Measurements from ENCODE around the gene VN1R5. TPM values are rescaled to one million over a fixed set of nuclear protein-coding genes. Genes with fewer than 3 reads are reported as not detected.

VN1R5 gene
- total RNA-seq, 1 donor from 2014 or later: not detected

GRCh38 chr1:247298124-247298481, 42.2 kb downstream of the VN1R5 start:
- H3K27me3 ChIP-seq (ENCODE audit: control insufficient read depth, insufficient read depth, low read length): no peaks in the 10 kb centered on the region
- TF ChIP-seq, protein P1, sequence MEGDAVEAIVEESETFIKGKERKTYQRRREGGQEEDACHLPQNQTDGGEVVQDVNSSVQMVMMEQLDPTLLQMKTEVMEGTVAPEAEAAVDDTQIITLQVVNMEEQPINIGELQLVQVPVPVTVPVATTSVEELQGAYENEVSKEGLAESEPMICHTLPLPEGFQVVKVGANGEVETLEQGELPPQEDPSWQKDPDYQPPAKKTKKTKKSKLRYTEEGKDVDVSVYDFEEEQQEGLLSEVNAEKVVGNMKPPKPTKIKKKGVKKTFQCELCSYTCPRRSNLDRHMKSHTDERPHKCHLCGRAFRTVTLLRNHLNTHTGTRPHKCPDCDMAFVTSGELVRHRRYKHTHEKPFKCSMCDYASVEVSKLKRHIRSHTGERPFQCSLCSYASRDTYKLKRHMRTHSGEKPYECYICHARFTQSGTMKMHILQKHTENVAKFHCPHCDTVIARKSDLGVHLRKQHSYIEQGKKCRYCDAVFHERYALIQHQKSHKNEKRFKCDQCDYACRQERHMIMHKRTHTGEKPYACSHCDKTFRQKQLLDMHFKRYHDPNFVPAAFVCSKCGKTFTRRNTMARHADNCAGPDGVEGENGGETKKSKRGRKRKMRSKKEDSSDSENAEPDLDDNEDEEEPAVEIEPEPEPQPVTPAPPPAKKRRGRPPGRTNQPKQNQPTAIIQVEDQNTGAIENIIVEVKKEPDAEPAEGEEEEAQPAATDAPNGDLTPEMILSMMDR (IDR thresholded peaks at IDR 0.05; ENCODE audit: insufficient read depth, low read length, poor library complexity, severe bottlenecking): no peak
- no peak overlapping the region for H3K4me3 ChIP-seq (ENCODE audit: low read depth, low read length)
- peaks cover 2% of the 10 kb centered on the region for H3K36me3 ChIP-seq (ENCODE audit: control insufficient read depth, insufficient read depth, low read length)
- DNase-seq (ENCODE audit: low read depth): no peak

- H3K27me3 ChIP-seq (ENCODE audit: control insufficient read depth, insufficient read depth, low read length): no peaks in the 10 kb centered on the region
- no peak overlapping the region for H3K4me3 ChIP-seq (ENCODE audit: low read depth, low read length)
- no peak for DNase-seq (ENCODE audit: low read depth)
- peaks cover 2% of the 10 kb centered on the region for H3K36me3 ChIP-seq (ENCODE audit: control insufficient read depth, insufficient read depth, low read length)
- TF ChIP-seq, protein P1 (IDR thresholded peaks at IDR 0.05; ENCODE audit: insufficient read depth, low read length, poor library complexity, severe bottlenecking): no peak
These were observed 42.8 kb downstream of the VN1R5 start for GRCh38 chr1:247298701-247299100.

- TF ChIP-seq, protein P1 (IDR thresholded peaks at IDR 0.05; ENCODE audit: insufficient read depth, low read length, poor library complexity, severe bottlenecking): no peak
- H3K36me3 ChIP-seq (ENCODE audit: control insufficient read depth, insufficient read depth, low read length): peaks cover 2% of the 10 kb centered on the region
- H3K27me3 ChIP-seq (ENCODE audit: control insufficient read depth, insufficient read depth, low read length): no peaks in the 10 kb centered on the region
- no peak for DNase-seq (ENCODE audit: low read depth)
- H3K4me3 ChIP-seq (ENCODE audit: low read depth, low read length): no peak overlapping the region
These were observed 44.0 kb downstream of the VN1R5 start for GRCh38 chr1:247299723-247300381.

- no peak for DNase-seq (ENCODE audit: low read depth)
- H3K27me3 ChIP-seq (ENCODE audit: control insufficient read depth, insufficient read depth, low read length): no peaks in the 10 kb centered on the region
- no peak overlapping the region for H3K4me3 ChIP-seq (ENCODE audit: low read depth, low read length)
- peaks cover 2% of the 10 kb centered on the region for H3K36me3 ChIP-seq (ENCODE audit: control insufficient read depth, insufficient read depth, low read length)
- TF ChIP-seq, protein P1 (IDR thresholded peaks at IDR 0.05; ENCODE audit: insufficient read depth, low read length, poor library complexity, severe bottlenecking): no peak
These were observed 44.8 kb downstream of the VN1R5 start for GRCh38 chr1:247300491-247301175.

- peaks cover 2% of the 10 kb centered on the region for H3K36me3 ChIP-seq (ENCODE audit: control insufficient read depth, insufficient read depth, low read length)
- TF ChIP-seq, protein P1 (IDR thresholded peaks at IDR 0.05; ENCODE audit: insufficient read depth, low read length, poor library complexity, severe bottlenecking): no peak
- no peak for DNase-seq (ENCODE audit: low read depth)
These were observed 45.3 kb downstream of the VN1R5 start for GRCh38 chr1:247301176-247301540.

More at GRCh38 chr1:247301176-247301540, 45.3 kb downstream of the VN1R5 start:
- Histone ChIP-seq H3K4me3 (ENCODE audit: low read depth, low read length) (no peak overlapping the region), H3K27me3 (ENCODE audit: control insufficient read depth, insufficient read depth, low read length) (no peaks in the 10 kb centered on the region)
